H9 (cell line): Measurements from ENCODE around the gene MAMDC4. TPM values are rescaled to one million over a fixed set of nuclear protein-coding genes. Genes with fewer than 3 reads are reported as not detected.

ENCODE experiments used
- DNase-seq: peaks from one replicate; pipeline ENCODE4 v3.0.0-alpha.2; 2017
- H2AFZ ChIP-seq: one replicate; pipeline ENCODE4 v1.6.1; 2013; ENCODE audit warnings: mild to moderate bottlenecking, low read length, control low read depth, moderate library complexity
- H2AK5ac ChIP-seq: 2 replicates; pipeline ENCODE4 v1.6.1; 2013; ENCODE audit warnings: low read length, control low read depth, mixed read lengths; ENCODE audit not compliant: insufficient read length
- H2BK120ac ChIP-seq: one replicate; pipeline ENCODE4 v1.6.1; 2013; ENCODE audit warnings: low read depth, mild to moderate bottlenecking, low read length, control low read depth, inconsistent platforms; ENCODE audit not compliant: poor library complexity, severe bottlenecking
- H2BK12ac ChIP-seq: 2 replicates; pipeline ENCODE4 v1.6.1; 2013; ENCODE audit warnings: low read length, control low read depth, mixed read lengths, low read depth; ENCODE audit not compliant: insufficient read length
- H2BK15ac ChIP-seq: 2 replicates; pipeline ENCODE4 v1.6.1; 2013; ENCODE audit warnings: low read depth, low read length, control low read depth
- H2BK20ac ChIP-seq: one replicate; pipeline ENCODE4 v1.6.1; 2013; ENCODE audit warnings: low read depth, mild to moderate bottlenecking, low read length, control low read depth, inconsistent platforms; ENCODE audit not compliant: poor library complexity, severe bottlenecking
- H2BK5ac ChIP-seq: 2 replicates; pipeline ENCODE4 v1.6.1; 2013; ENCODE audit warnings: low read length, control low read depth, mixed read lengths; ENCODE audit not compliant: insufficient read length
- H3K14ac ChIP-seq: 2 replicates; pipeline ENCODE4 v1.6.1; 2013; ENCODE audit warnings: low read length, control low read depth; ENCODE audit not compliant: insufficient read depth
- H3K18ac ChIP-seq: 2 replicates; pipeline ENCODE4 v1.6.1; 2013; ENCODE audit warnings: low read depth, mild to moderate bottlenecking, mixed read lengths, low read length, control low read depth; ENCODE audit not compliant: insufficient read length
- H3K23ac ChIP-seq: 2 replicates; pipeline ENCODE4 v1.6.1; 2013; ENCODE audit warnings: low read length, control low read depth, mixed read lengths, low read depth; ENCODE audit not compliant: insufficient read length
- H3K23me2 ChIP-seq: 2 replicates; pipeline ENCODE4 v1.6.1; 2013; ENCODE audit warnings: low read depth, mild to moderate bottlenecking, mixed read lengths, low read length, control low read depth; ENCODE audit not compliant: insufficient read length, poor library complexity, severe bottlenecking
- H3K27ac ChIP-seq: 2 replicates; pipeline ENCODE4 v1.5.1; 2013; ENCODE audit warnings: low read length, control low read depth, mixed read lengths, low read depth; ENCODE audit not compliant: insufficient read length
- H3K27me3 ChIP-seq: 2 replicates; pipeline ENCODE4 v1.6.1; 2013; ENCODE audit warnings: low read length, control low read depth, inconsistent platforms; ENCODE audit not compliant: insufficient read depth
- H3K4ac ChIP-seq: 2 replicates; pipeline ENCODE4 v1.6.1; 2013; ENCODE audit warnings: low read depth, mild to moderate bottlenecking, control low read depth, inconsistent platforms, low read length, moderate library complexity
- H3K4me1 ChIP-seq: 2 replicates; pipeline ENCODE4 v1.6.1; 2013; ENCODE audit warnings: low read length, control low read depth, inconsistent platforms; ENCODE audit not compliant: insufficient read depth
- H3K4me2 ChIP-seq: 2 replicates; pipeline ENCODE4 v1.6.1; 2013; ENCODE audit warnings: low read length, control low read depth, mixed read lengths; ENCODE audit not compliant: insufficient read length, insufficient read depth
- H3K56ac ChIP-seq: 2 replicates; pipeline ENCODE4 v1.6.1; 2013; ENCODE audit warnings: low read depth, mild to moderate bottlenecking, mixed read lengths, low read length, control low read depth; ENCODE audit not compliant: insufficient read length
- H3K79me1 ChIP-seq: 2 replicates; pipeline ENCODE4 v1.6.1; 2013; ENCODE audit warnings: low read depth, mild to moderate bottlenecking, moderate library complexity, low read length, control low read depth, inconsistent platforms; ENCODE audit not compliant: insufficient read depth, poor library complexity, severe bottlenecking
- H3K79me2 ChIP-seq: 2 replicates; pipeline ENCODE4 v1.6.1; 2013; ENCODE audit warnings: low read length, control low read depth, inconsistent platforms; ENCODE audit not compliant: insufficient read depth
- H3K9ac ChIP-seq: 2 replicates; pipeline ENCODE4 v1.6.1; 2013; ENCODE audit warnings: low read length, control low read depth, mixed read lengths; ENCODE audit not compliant: insufficient read length; ENCODE audit errors: extremely low read depth
- H3K9me3 ChIP-seq: one replicate; pipeline ENCODE4 v1.6.1; 2013; ENCODE audit warnings: low read depth, low read length, inconsistent platforms; ENCODE audit not compliant: control insufficient read depth
- H3T11ph ChIP-seq: one replicate; pipeline ENCODE4 v1.6.1; 2013; ENCODE audit warnings: mild to moderate bottlenecking, low read length, control low read depth, inconsistent platforms
- H4K20me1 ChIP-seq: one replicate; pipeline ENCODE4 v1.6.1; 2013; ENCODE audit not compliant: control insufficient read depth, insufficient read length, insufficient read depth
- H4K5ac ChIP-seq: 2 replicates; pipeline ENCODE4 v1.6.1; 2013; ENCODE audit warnings: low read depth, mild to moderate bottlenecking, mixed read lengths, low read length, control low read depth; ENCODE audit not compliant: insufficient read length
- H4K8ac ChIP-seq: replicated peaks from 2 replicates; pipeline ENCODE4 v1.6.1; 2013; ENCODE audit warnings: low read length, control low read depth, mixed read lengths, low read depth; ENCODE audit not compliant: insufficient read length
- H4K91ac ChIP-seq: 2 replicates; pipeline ENCODE4 v1.6.1; 2013; ENCODE audit warnings: low read depth, mild to moderate bottlenecking, moderate library complexity, mixed read lengths, low read length, control low read depth; ENCODE audit not compliant: insufficient read length
- H3K27ac Mint-ChIP-seq, 3 experiments: 2 replicates in 2 of 3; 3 replicates in 1 of 3; pipeline ENCODE4 v1.8.0; 2020 to 2021; ENCODE audit warnings: mixed read lengths in 3 of 3, mild to moderate bottlenecking in 1 of 3, moderate library complexity in 1 of 3
- H3K27me3 Mint-ChIP-seq: 2 replicates; pipeline ENCODE4 v1.8.0; 2021; ENCODE audit warnings: low read depth, mild to moderate bottlenecking, moderate library complexity, mixed read lengths
- H3K36me3 Mint-ChIP-seq, 3 experiments: 2 replicates in 2 of 3; 3 replicates in 1 of 3; pipeline ENCODE4 v1.8.0; 2020 to 2021; ENCODE audit warnings: low read depth in 3 of 3, mixed read lengths in 3 of 3; ENCODE audit not compliant: insufficient read depth in 1 of 3
- H3K4me1 Mint-ChIP-seq, 2 experiments: 2 replicates each; pipeline ENCODE4 v1.8.0; 2020; ENCODE audit warnings: mixed read lengths in 2 of 2
- H3K4me3 Mint-ChIP-seq, 2 experiments: 2 replicates in 1 of 2; 3 replicates in 1 of 2; pipeline ENCODE4 v1.8.0; 2020 to 2021; ENCODE audit warnings: mild to moderate bottlenecking in 2 of 2, mixed read lengths in 2 of 2, moderate library complexity in 1 of 2
- H3K9me3 Mint-ChIP-seq, 2 experiments: 2 replicates in 1 of 2; 3 replicates in 1 of 2; pipeline ENCODE4 v1.8.0; 2020; ENCODE audit warnings: mild to moderate bottlenecking in 2 of 2, mixed read lengths in 2 of 2, moderate library complexity in 1 of 2
- CTCF ChIP-seq: fragments of 200-600 bp; sonication (generic); conservative IDR thresholded peaks from 3 replicates; pipeline ENCODE4 v1.8.0; 2021; ENCODE audit warnings: antibody characterized with exemption, mild to moderate bottlenecking
- WGBS: extraction: QIAGEN DNeasy Blood & Tissue Kit; methylation state at CpG from one replicate; pipeline ENCODE4 v1.1.7; 2013; ENCODE audit warnings: missing lambda C conversion rate, low lambda C conversion rate, mixed read lengths; ENCODE audit not compliant: insufficient read length; ENCODE audit errors: extremely low coverage; 5-methylcytosine and 5-hydroxymethylcytosine counted together
- total RNA-seq: library from RNA; stranded (reverse); gene quantifications from 2 replicates; pipeline ENCODE4 v1.2.1, GENCODE V29; 2021

The MAMDC4 gene
- total RNA-seq, 1 experiment from 2014 or later, result 9.2 TPM

- Histone ChIP-seq H2AFZ (no peak overlapping the region), H3K9ac (no peak overlapping the region), H3K18ac (no peak overlapping the region), H3K23me2 (no peaks in the 10 kb centered on the region), H4K8ac (no peak overlapping the region), H2BK15ac (no peak overlapping the region), H2BK5ac (no peak overlapping the region), H3K79me1 (no peaks in the 10 kb centered on the region), H4K20me1 (no peaks in the 10 kb centered on the region), H2AK5ac (no peak overlapping the region), H4K91ac (no peak overlapping the region), H2BK12ac (no peak overlapping the region), H3K9me3 (no peaks in the 10 kb centered on the region), H3K23ac (no peak overlapping the region), H3K14ac (no peak overlapping the region), H3K4me2 (no peak overlapping the region), H4K5ac (no peak overlapping the region), H3K4ac (no peak overlapping the region), H3T11ph (no peak overlapping the region), H2BK120ac (no peak overlapping the region), H3K4me1 (peaks cover 2% of the 10 kb centered on the region; the same call in 1 of the 2 replicates), H3K79me2 (no peaks in the 10 kb centered on the region), H3K27ac (no peak overlapping the region), H3K27me3 (no peaks in the 10 kb centered on the region), H3K56ac (no peak overlapping the region), H2BK20ac (no peak overlapping the region)
- WGBS, result no CpG with 5 or more reads among the region's 29 CpGs
- DNase-seq, result no peak
- Mint-ChIP-seq H3K27ac (no peak overlapping the region), H3K36me3 (peaks cover 0 to 22% (median 19%) of the 10 kb centered on the region in 3 experiments; a peak in 5 of 7 replicates), H3K27me3 (peaks cover 9% of the 10 kb centered on the region; the same call in 1 of the 2 replicates), H3K4me1 (peaks cover 16 to 27% of the 10 kb centered on the region in 2 experiments), H3K9me3 (no peaks in the 10 kb centered on the region), H3K4me3 (no peak overlapping the region)
- no peak for TF ChIP-seq CTCF
Measured at GRCh38 chr9:136838314-136839228, 13.6 kb upstream of the MAMDC4 start.
